A673 (cell line): ENCODE measurements around the gene CAMSAP1. TPM values are rescaled to one million over a fixed set of nuclear protein-coding genes. Genes with fewer than 3 reads are reported as not detected.
"Not testable (repeated sequence)": the region's sequence is repeated elsewhere in the genome, so short reads cannot be mapped to it uniquely, and the experiment has no call there.

Experiments
- BruUV-seq: library from RNA; stranded (reverse); fragments of 400-500 nt; replicated peaks from 2 replicates; lab custom pipeline; 2021; lab: Mats Ljungman, UMichigan
- CTCF ChIA-PET: fragments of 300-600 bp; sonication (Branson Sonifier 250); formaldehyde crosslinking; loops from one replicate; lab custom pipeline; 2022; ENCODE audit warnings: antibody characterized with exemption; lab: Charles Lee
- POLR2A ChIA-PET: fragments of 300-600 bp; sonication (Branson Sonifier 250); formaldehyde crosslinking; loops from one replicate; lab custom pipeline; 2022; ENCODE audit warnings: antibody characterized with exemption; ENCODE audit not compliant: low non-redundant PET; lab: Charles Lee
- DNase-seq: peaks from one replicate; pipeline ENCODE4 v3.0.0-alpha.2; 2015; ENCODE audit warnings: low spot score
- H3K27ac ChIP-seq: fragments of 200-600 bp; sonication (generic); 2 replicates; pipeline ENCODE4 v1.5.1; 2016; ENCODE audit warnings: mixed run types, low read depth, mild to moderate bottlenecking, mixed read lengths, antibody characterized with exemption, low read length; ENCODE audit not compliant: poor library complexity, severe bottlenecking
- H3K27me3 ChIP-seq: fragments of 200-600 bp; sonication (generic); replicated peaks from 2 replicates; pipeline ENCODE4 v1.6.1; 2017; ENCODE audit warnings: mixed run types, low read depth, mild to moderate bottlenecking, mixed read lengths, antibody characterized with exemption, low read length; ENCODE audit not compliant: insufficient read depth, poor library complexity
- H3K36me3 ChIP-seq: fragments of 200-600 bp; sonication (generic); 2 replicates; pipeline ENCODE4 v1.6.1; 2016; ENCODE audit warnings: mixed run types, mild to moderate bottlenecking, mixed read lengths, antibody characterized with exemption, low read length; ENCODE audit not compliant: insufficient read depth, poor library complexity, severe bottlenecking
- H3K4me1 ChIP-seq: fragments of 200-600 bp; sonication (generic); 2 replicates; pipeline ENCODE4 v1.6.1; 2017; ENCODE audit warnings: mixed run types, mild to moderate bottlenecking, mixed read lengths, antibody characterized with exemption, low read length; ENCODE audit not compliant: insufficient read depth, poor library complexity, severe bottlenecking
- H3K4me3 ChIP-seq: fragments of 200-600 bp; sonication (generic); 2 replicates; pipeline ENCODE4 v1.5.1; 2016; ENCODE audit warnings: low read depth, mixed run types, mild to moderate bottlenecking, mixed read lengths, low read length; ENCODE audit not compliant: poor library complexity, severe bottlenecking
- H3K9me3 ChIP-seq: fragments of 200-600 bp; sonication (generic); 2 replicates; pipeline ENCODE4 v1.6.1; 2016; ENCODE audit warnings: mixed run types, low read depth, mild to moderate bottlenecking, mixed read lengths, antibody characterized with exemption, low read length; ENCODE audit not compliant: poor library complexity, severe bottlenecking
- CTCF ChIP-seq: fragments of 300-800, 200-600 bp; sonication (generic); conservative IDR thresholded peaks from 2 replicates; pipeline ENCODE4 v1.5.1; 2017; ENCODE audit warnings: low read depth, mild to moderate bottlenecking, antibody characterized with exemption, low read length, moderate library complexity, mixed read lengths
- EZH2 ChIP-seq: fragments of 200-600 bp; sonication (generic); IDR thresholded peaks from 2 replicates; pipeline ENCODE4 v1.6.1; 2017; ENCODE audit warnings: borderline replicate concordance, low read depth, mild to moderate bottlenecking, mixed read lengths, antibody characterized with exemption, low read length; ENCODE audit not compliant: poor library complexity, severe bottlenecking
- intact Hi-C: fragments of 100-400 bp; cut with micrococcal nuclease; formaldehyde crosslinking; loops from one replicate; pipeline ENCODE4 v1.10.0; 2022; ENCODE audit not compliant: unreplicated experiment
- total RNA-seq: library from RNA; stranded (reverse); gene quantifications from 2 replicates; pipeline ENCODE4 v1.2.3, GENCODE V29; 2021

CAMSAP1 gene
- total RNA-seq, 1 experiment from 2014 or later = 52.3 TPM

DNA sequence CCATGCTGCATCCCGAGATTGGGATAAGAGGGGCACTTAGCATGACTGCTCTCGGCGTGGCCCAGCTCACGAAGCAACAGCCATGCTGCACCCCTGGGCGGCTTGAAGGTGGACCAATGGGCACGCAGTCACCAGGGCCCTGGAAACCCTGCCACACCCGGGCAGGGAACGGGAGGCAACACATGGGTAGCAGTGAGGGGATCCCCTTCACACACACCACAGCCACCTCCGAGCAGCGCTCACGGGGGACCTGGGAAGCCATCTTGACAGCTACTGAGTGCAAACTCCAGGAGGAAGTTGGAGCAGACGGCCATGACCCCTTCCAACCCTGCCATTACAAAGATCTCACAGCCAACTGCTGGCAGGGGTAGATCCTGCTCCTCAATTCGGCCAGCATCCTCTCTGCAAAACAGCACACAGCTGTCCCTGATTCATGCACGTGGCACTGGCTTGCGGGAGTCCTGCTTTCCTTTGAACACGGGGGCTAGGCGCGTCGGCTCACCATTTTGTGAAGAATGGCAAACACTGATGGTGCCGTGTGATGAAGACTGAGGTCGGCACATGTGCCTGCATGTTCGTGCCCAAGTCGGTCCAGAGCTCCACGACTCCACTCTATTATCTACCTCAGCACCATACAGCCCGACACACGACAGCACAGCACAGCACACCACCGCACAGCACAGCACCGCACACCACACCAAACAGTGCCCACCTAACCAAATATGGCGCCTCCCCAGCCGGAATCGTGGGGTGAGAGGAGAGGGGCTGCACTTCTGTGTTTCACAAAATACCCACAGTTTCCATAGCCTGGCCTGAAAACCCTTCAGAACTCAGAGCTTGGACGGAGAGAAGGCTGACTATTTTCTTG is 48.8 kb upstream of the CAMSAP1 start:
- peaks cover 22% of the 10 kb centered on the region for H3K36me3 ChIP-seq
- BruUV-seq = no TSS peak
- no peaks in the 10 kb centered on the region for H3K27me3 ChIP-seq
- DNase-seq = no peak
- H3K4me1 ChIP-seq = peaks cover 9% of the 10 kb centered on the region
- no peak overlapping the region for H3K4me3 ChIP-seq
- ChIA-PET CTCF (no interaction called here), POLR2A (no interaction called here)
- intact Hi-C loops = no loop called here
- TF ChIP-seq EZH2 (no peak), CTCF (no peak)
- H3K9me3 ChIP-seq = no peaks in the 10 kb centered on the region
- H3K27ac ChIP-seq = no peak overlapping the region

DNA sequence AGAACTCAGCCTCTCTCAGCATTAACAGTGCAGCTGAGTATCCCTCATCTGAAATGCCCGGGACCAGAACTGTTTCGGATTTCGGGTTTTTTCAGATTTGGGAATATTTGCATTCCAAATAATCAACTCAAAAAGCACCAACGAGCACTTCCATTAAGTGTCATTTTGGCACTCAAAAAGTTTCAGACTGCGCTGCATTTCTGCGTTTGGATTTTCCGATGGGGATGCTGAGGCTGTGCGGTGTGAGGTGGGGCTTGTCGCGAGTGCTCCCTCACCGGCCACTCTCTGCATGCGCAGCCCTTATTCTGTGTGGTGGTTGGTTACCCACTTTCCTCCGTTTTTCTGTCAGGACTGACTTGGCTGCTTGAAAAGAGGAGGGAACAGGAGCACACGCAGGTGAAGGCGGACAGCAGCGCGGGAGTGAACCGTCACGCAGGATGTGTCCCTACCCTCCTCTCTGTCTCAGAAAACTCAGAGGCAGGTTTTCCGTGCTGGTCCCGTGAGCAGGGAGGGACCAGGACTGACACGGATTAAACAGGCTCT is 45.4 kb upstream of the CAMSAP1 start:
- peaks cover 22% of the 10 kb centered on the region for H3K36me3 ChIP-seq
- ChIA-PET POLR2A (no interaction called here), CTCF (no interaction called here)
- DNase-seq = no peak
- intact Hi-C loops = no loop called here
- TF ChIP-seq EZH2 (no peak), CTCF (no peak)
- no TSS peak for BruUV-seq
- no peak overlapping the region for H3K27ac ChIP-seq
- no peak overlapping the region for H3K4me3 ChIP-seq
- no peaks in the 10 kb centered on the region for H3K9me3 ChIP-seq
- no peaks in the 10 kb centered on the region for H3K27me3 ChIP-seq
- no peaks in the 10 kb centered on the region for H3K4me1 ChIP-seq

DNA sequence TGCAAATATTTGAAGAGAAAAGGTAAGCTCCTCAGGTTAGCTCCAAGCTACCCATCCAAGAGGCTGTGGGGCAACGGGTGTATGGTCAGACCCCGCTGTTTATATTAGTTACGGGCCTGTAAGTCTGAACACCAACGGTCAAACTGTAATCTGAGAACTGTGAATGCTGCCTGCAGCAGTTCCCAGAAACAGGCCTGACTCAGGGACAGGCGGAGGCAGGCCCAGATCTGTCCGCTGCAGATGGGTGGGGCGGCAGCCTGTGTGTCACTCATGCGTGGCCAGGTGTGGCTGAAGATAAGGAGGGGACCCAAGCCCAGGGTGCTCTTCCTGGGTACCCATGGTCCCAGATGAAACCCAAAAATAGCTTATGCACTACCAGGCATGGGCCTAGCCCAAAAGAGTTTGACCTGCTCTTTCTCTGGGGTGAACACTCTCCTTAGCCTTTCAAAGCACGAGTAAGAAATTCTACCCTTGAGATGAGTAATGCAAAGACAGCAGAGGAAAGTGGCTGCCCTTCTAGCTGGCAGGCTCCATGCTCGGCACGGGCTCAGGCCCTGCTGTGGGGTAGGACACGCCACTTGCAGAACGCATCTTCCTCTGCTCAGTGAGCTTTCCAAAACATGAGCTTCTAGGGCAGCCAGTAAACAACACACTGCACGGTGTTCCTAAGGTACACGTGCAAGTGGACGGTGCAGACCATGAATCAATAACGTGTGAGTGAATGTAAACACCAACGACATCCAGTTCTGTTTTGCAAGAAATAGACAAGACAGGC is 44.7 kb upstream of the CAMSAP1 start:
- no peaks in the 10 kb centered on the region for H3K9me3 ChIP-seq
- no peak overlapping the region for H3K4me3 ChIP-seq
- H3K36me3 ChIP-seq = peaks cover 26% of the 10 kb centered on the region
- no peak for DNase-seq
- TF ChIP-seq EZH2 (no peak), CTCF (no peak)
- CTCF ChIA-PET = no interaction called here
- no peaks in the 10 kb centered on the region for H3K4me1 ChIP-seq
- H3K27me3 ChIP-seq = no peaks in the 10 kb centered on the region
- POLR2A ChIA-PET = no interaction called here
- intact Hi-C loops = no loop called here
- no TSS peak for BruUV-seq
- H3K27ac ChIP-seq = no peak overlapping the region

- intact Hi-C loops, CTCF ChIA-PET, POLR2A ChIA-PET, H3K4me1 ChIP-seq, H3K27ac ChIP-seq, H3K27me3 ChIP-seq, BruUV-seq, H3K4me3 ChIP-seq, DNase-seq, H3K9me3 ChIP-seq: not testable (repeated sequence)
- H3K36me3 ChIP-seq = peaks cover 31% of the 10 kb centered on the region
These were observed 44.0 kb upstream of the CAMSAP1 start for GRCh38 chr9:135951310-135951709.

- intact Hi-C loops, POLR2A ChIA-PET, H3K4me3 ChIP-seq, BruUV-seq, CTCF ChIA-PET, H3K9me3 ChIP-seq, H3K27me3 ChIP-seq, H3K4me1 ChIP-seq, H3K27ac ChIP-seq, DNase-seq: not testable (repeated sequence)
- H3K36me3 ChIP-seq = peaks cover 35% of the 10 kb centered on the region
These were observed 43.5 kb upstream of the CAMSAP1 start for GRCh38 chr9:135950841-135951240.
